ENCODE measurements around the gene ALDH2.
A peak's percentile ranks its signal among the peaks of the same experiment; 100 is the strongest.
"Not testable (repeated sequence)": the region's sequence is repeated elsewhere in the genome, so short reads cannot be mapped to it uniquely, and the experiment has no call there.

The ALDH2 gene

DNA sequence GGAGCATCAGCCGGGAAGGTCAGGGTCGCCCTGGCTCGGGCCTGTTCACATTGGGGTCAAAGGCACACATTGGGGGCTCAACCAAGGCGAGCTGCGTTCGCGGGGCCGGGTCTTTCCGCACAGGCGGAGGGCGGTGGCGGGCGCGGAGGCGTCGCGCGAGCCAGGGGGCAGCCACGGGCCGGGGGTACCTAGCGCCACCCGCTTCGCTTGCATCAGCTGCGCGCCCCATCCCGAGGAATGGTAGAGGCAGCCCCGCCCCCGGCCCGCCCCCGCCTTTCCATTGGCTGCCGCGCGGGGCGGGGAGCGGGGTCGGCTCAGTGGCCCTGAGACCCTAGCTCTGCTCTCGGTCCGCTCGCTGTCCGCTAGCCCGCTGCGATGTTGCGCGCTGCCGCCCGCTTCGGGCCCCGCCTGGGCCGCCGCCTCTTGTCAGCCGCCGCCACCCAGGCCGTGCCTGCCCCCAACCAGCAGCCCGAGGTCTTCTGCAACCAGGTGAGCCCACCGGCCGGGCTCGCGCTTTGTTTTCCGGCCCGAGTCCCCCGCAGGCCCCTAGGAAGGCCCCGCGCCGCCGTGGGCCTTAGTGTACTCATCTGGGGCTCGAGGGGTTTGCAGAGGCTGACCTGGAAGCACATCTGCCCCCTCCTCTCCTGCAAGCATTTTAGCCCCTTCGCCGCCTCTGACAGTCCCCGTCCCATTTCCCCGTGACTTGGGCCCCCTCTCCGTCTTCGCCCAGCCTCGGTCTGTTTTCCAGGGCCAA is at the start of gene ALDH2:
ALDH2 (plus strand) TSS at position 326 of the 754 bp plus-strand sequence; CDS start at position 376, 50 bp downstream.
- peak; percentile 76 for DNase-seq

GRCh38 chr12:111719316-111719715 is 47.4 kb upstream of the ALDH2 start:
- DNase-seq = not testable (repeated sequence)

- DNase-seq = no peak
Observed at GRCh38 chr12:111720457-111720856, 46.3 kb upstream of the ALDH2 start.

GRCh38 chr12:111723646-111724360 is 42.9 kb upstream of the ALDH2 start:
- DNase-seq = not testable (repeated sequence)

- no peak for DNase-seq
Observed at GRCh38 chr12:111728795-111729194, 37.9 kb upstream of the ALDH2 start.

GRCh38 chr12:111730420-111730819 is 36.3 kb upstream of the ALDH2 start:
- no peak for DNase-seq

DNA sequence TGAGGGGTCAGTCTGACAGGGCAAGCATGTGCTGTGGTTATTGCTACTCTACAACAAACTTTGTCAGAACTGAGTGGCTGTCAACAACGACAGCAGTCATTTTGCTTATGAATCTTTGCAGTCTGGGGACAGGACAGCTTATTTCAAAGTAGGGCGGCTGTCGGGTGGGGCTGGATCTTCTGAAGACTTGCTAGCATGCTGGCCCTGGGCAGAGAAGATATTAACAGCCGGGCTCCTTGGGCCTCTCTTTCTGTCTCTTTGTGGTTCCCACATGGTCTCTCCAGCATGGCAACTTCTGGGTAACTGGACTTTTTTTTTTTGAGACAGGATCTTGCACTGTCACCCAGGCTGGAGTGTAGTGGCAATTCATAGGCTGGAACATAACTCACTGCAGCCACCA is 33.9 kb upstream of the ALDH2 start:
- DNase-seq = peak; percentile 68

DNA sequence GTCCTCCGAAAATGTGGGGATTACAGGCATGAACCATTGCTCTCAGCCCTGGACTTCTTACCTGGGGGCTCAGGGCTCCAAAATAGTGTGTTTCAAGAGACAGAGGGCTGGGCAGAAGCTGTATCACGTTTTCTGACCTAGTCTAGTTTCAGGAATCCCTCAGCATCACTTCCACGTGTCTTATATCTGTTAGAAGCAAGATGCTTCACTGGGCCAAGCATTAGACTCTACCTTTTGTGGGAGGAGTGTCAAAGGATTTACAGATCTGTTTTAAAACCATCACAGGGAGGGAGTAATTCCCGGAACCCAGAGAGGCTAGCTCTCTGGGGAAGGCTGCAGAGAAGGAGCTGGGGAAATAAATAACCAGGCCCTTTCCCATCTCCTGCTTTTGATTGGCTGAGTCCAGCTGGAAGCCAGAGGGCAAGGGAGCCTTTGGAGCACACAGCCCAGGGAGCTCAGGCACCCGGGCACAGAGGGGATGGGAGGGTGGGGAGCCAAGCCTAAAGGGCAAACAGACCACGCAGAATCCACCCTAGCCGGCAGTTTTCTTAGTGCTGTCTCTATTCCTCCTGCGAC is 33.3 kb upstream of the ALDH2 start:
- no peak for DNase-seq

GRCh38 chr12:111739524-111739923 is 27.2 kb upstream of the ALDH2 start:
- DNase-seq = not testable (repeated sequence)

GRCh38 chr12:111741235-111741812 is 25.4 kb upstream of the ALDH2 start:
- peak; percentile 90 for DNase-seq

GRCh38 chr12:111745211-111745610 is 21.5 kb upstream of the ALDH2 start:
- DNase-seq = peak; percentile 36

GRCh38 chr12:111747333-111747732 is 19.4 kb upstream of the ALDH2 start:
- DNase-seq = no peak

DNA sequence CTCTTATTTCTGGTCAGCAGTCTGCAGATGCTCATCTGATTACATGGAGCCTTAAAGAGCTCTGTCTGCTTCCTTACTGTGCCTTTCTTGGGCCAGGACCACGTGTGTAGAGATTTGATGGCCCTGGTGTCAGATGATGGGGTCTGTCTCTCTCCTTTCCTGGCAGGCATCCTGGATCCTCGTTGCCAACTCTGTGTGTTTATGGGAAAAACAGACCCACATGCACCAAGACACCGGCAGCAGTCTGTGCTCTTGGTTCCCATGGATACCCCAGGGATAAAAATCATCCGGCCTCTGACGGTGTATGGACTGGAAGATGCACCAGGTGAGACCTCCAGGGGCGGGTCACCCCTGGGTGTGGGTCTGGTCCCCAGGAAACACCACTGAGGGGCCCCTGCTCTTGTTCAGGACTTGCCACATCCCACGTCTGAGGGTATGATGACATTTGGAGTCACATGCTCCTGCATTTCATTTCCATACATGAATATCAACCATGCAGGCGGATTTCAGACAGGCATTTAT is 18.5 kb upstream of the ALDH2 start:
- no peak for DNase-seq

GRCh38 chr12:111748867-111749266 is 17.9 kb upstream of the ALDH2 start:
- no peak for DNase-seq

GRCh38 chr12:111749391-111749790 is 17.3 kb upstream of the ALDH2 start:
- DNase-seq = no peak

GRCh38 chr12:111753144-111753881 is 13.4 kb upstream of the ALDH2 start:
- DNase-seq = peak; percentile 63

DNA sequence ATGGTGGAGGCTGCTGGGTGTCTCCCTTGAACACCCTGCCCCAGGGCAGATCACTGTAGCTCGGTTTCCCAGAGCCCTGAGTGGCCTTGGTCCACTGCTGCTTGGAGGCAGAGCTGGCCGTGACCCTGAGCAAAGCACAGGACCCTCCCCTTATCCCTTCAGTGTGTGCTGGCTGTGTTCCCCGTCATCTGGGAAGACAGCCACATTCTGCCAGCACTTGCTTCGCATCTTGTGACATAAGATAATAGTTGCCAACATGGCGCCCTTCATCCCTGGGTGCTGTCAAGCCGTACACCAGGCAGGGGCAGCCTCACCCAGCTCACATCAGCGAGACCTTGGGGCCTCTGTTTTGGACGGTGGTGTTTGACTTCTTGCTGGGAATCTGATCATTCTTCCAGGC is 12.1 kb upstream of the ALDH2 start:
- DNase-seq = no peak

DNA sequence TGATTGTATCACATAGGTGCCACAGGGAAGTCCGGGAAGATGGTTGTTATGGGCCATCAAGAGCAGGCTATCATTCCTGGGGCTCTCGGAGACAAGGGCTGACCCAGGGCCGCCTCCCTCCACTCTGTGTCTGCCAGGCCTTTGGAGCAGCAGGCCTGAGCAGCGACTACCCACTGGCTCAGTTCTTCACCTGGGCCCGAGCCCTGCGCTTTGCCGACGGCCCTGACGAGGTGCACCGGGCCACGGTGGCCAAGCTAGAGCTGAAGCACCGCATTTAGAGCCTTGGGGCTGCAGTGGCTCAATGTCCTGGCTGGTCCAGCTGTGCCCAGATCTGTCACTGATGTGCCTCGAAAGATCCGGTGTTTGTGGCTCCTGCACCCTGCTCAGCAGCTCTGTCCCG is 10.5 kb upstream of the ALDH2 start:
- no peak for DNase-seq

DNA sequence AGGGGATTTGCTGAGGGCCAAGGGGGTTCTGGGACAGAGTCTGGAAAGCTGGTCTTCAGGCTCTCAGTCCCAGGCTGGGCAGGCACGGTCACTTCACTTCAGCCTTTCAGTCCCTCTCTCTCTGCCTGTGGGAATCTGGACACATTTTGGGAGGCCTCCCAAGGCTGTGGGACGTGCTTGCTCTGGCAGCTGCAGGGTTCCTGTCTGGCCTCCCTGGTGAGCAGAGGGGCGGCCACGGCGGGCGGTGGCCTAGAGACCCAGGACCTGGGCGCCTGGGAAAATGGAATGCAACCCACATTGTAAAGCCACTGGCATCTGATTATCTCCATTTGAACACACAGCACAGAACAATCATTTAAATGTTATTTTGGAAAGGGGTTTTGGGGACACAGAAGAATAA is 10.1 kb upstream of the ALDH2 start:
- DNase-seq = no peak

GRCh38 chr12:111757361-111758119 is 9.2 kb upstream of the ALDH2 start:
- peak; percentile 95 for DNase-seq

- DNase-seq = no peak
Observed at GRCh38 chr12:111758120-111758561, 8.6 kb upstream of the ALDH2 start.

DNA sequence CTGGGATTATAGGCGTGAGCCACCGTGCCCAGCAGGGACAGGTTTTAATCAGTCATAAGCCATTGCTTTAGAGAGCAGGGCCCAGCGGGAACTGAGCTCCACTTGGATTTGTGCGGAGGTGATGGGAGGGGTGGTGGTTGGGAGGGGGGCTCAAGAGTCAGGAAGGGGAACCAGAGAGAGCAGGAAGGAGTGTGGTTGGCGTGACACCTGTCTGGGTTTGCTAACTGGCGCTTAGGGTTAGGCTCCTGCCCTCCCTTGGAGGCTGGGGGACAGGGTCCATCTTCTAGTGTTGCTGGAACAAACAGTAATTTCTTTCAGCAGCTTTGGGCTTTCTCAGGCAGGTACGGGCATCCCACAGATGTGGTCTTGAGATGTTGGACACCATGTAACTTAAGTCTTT is 7.5 kb upstream of the ALDH2 start:
- no peak for DNase-seq
